GM12878 (cell line): ENCODE results near the gene SMIM7. TPM values are rescaled to one million over a fixed set of nuclear protein-coding genes. Genes with fewer than 3 reads are reported as not detected.

ENCODE experiments used
- ATF3 ChIP-seq: IDR thresholded peaks from 2 replicates; pipeline ENCODE4 v1.6.1; 2011; ENCODE audit warnings: low read depth, mild to moderate bottlenecking, low read length, moderate library complexity, borderline replicate concordance; ENCODE audit errors: extremely low read depth
- CBX3 ChIP-seq: fragments of 200-600 bp; sonication (generic); IDR thresholded peaks from 2 replicates; pipeline ENCODE4 v1.6.1; 2016; ENCODE audit warnings: low read depth, borderline replicate concordance
- CBX5 ChIP-seq: sonication (generic); IDR thresholded peaks from 2 replicates; pipeline ENCODE4 v1.6.1; 2016; ENCODE audit warnings: low read depth, moderate library complexity, mild to moderate bottlenecking, inconsistent platforms
- FOS ChIP-seq: IDR thresholded peaks from 3 replicates; pipeline ENCODE4 v1.6.1; 2011; ENCODE audit warnings: borderline replicate concordance; ENCODE audit not compliant: insufficient read length; ENCODE audit errors: extremely low read depth
- FOXK2 ChIP-seq: fragments of 450-650 bp; IDR thresholded peaks from 2 replicates; pipeline ENCODE4 v1.6.1; 2017; ENCODE audit warnings: mild to moderate bottlenecking, moderate library complexity
- IKZF1 ChIP-seq: fragments of 450-650 bp; conservative IDR thresholded peaks from 2 replicates; pipeline ENCODE4 v1.6.1; 2017; ENCODE audit warnings: antibody characterized with exemption, mild to moderate bottlenecking
- IKZF2 ChIP-seq, 2 experiments: fragments of 450-650 bp; IDR thresholded peaks; 2 replicates each; pipeline ENCODE4 v1.6.1; 2017; ENCODE audit warnings: mild to moderate bottlenecking in 2 of 2, moderate library complexity in 2 of 2
- IRF5 ChIP-seq: fragments of 450-650 bp; IDR thresholded peaks from 2 replicates; pipeline ENCODE4 v1.6.1; 2017; ENCODE audit warnings: borderline replicate concordance
- MEF2A ChIP-seq: IDR thresholded peaks from 2 replicates; pipeline ENCODE4 v1.6.1; 2011; ENCODE audit warnings: low read depth, mild to moderate bottlenecking, low read length, moderate library complexity; ENCODE audit not compliant: insufficient read depth
- MEF2B ChIP-seq: fragments of 450-650 bp; IDR thresholded peaks from 2 replicates; pipeline ENCODE4 v1.6.1; 2018; ENCODE audit warnings: mild to moderate bottlenecking, moderate library complexity; ENCODE audit not compliant: partially characterized antibody, poor library complexity, severe bottlenecking
- MTA3 ChIP-seq: IDR thresholded peaks from 2 replicates; pipeline ENCODE4 v1.6.1; 2012; ENCODE audit warnings: low read length, inconsistent platforms, borderline replicate concordance
- NFYA ChIP-seq: IDR thresholded peaks from 2 replicates; pipeline ENCODE4 v1.6.1; 2011; ENCODE audit warnings: low read depth, mild to moderate bottlenecking, low read length, improper control_type of control experiment, borderline replicate concordance
- NR2C1 ChIP-seq: fragments of 450-650 bp; IDR thresholded peaks from 2 replicates; pipeline ENCODE4 v1.6.1; 2017; ENCODE audit warnings: antibody characterized with exemption, mild to moderate bottlenecking, moderate library complexity
- SIN3A ChIP-seq: IDR thresholded peaks from 2 replicates; pipeline ENCODE4 v1.6.1; 2012; ENCODE audit warnings: low read depth, low read length, improper control_type of control experiment
- SMAD1 ChIP-seq: fragments of 450-650 bp; IDR thresholded peaks from 2 replicates; pipeline ENCODE4 v1.6.1; 2018; ENCODE audit warnings: mild to moderate bottlenecking, low read depth; ENCODE audit not compliant: partially characterized antibody
- SPI1 ChIP-seq: IDR thresholded peaks from 2 replicates; pipeline ENCODE4 v1.6.1; 2011; ENCODE audit warnings: low read depth, mild to moderate bottlenecking, low read length, moderate library complexity, borderline replicate concordance; ENCODE audit not compliant: insufficient read depth
- STAT3 ChIP-seq: IDR thresholded peaks from 2 replicates; pipeline ENCODE4 v1.6.1; 2011; ENCODE audit warnings: low read depth, low read length, improper control_type of control experiment
- SUPT20H ChIP-seq: IDR thresholded peaks from 2 replicates; pipeline ENCODE4 v1.6.1; 2011; ENCODE audit warnings: low read depth, mild to moderate bottlenecking, low read length, moderate library complexity, borderline replicate concordance; ENCODE audit not compliant: control insufficient read depth
- ZBED1 ChIP-seq: IDR thresholded peaks from 2 replicates; pipeline ENCODE4 v1.6.1; 2016; ENCODE audit warnings: borderline replicate concordance
- ZBTB11 ChIP-seq: fragments of 450-650 bp; formaldehyde crosslinking; IDR thresholded peaks from 2 replicates; pipeline ENCODE4 v1.5.0; 2022; ENCODE audit warnings: mild to moderate bottlenecking, missing genetic modification characterization
- polyA plus RNA-seq, 11 experiments: library from polyadenylated mRNA; depleted of rRNA in 4 of 11; unstranded in 6 of 11; stranded (reverse) in 5 of 11; fragments of >200 nt; fragmentation: Nextera tagmentation in 4 of 11; fragmentation: Illumina TruSeq in 1 of 11; extraction: Ambion mirVana in 4 of 11; extraction: Trizol in 1 of 11; gene quantifications; 1 replicate in 1 of 11; 2 replicates in 10 of 11; pipeline versions ENCODE4 v1.2.1 to v1.2.3, GENCODE V29; 2011 to 2016; ENCODE audit warnings: inconsistent platforms in 2 of 11, missing spikeins in 2 of 11, low read depth in 1 of 11
- total RNA-seq, 4 experiments: library from RNA; depleted of rRNA in 3 of 4; stranded (reverse); fragments of >200 nt in 3 of 4; fragmentation: Illumina TruSeq in 1 of 4; extraction: Trizol in 1 of 4; gene quantifications; 2 replicates each; pipeline versions ENCODE4 v1.2.1 to v1.2.3, GENCODE V29; 2013 to 2021
- TF ChIP-seq, protein P1 (sequence below): IDR thresholded peaks from 2 replicates; pipeline ENCODE4 v1.6.1; 2011; ENCODE audit warnings: low read depth, low read length, improper control_type of control experiment, borderline replicate concordance

SMIM7 gene
- total and polyA plus RNA-seq, 10 of the 15 experiments (the other 5 are each of a cell fraction or from before 2014, with no cell fraction given): 45.7 to 170 (median 70.8) TPM

DNA sequence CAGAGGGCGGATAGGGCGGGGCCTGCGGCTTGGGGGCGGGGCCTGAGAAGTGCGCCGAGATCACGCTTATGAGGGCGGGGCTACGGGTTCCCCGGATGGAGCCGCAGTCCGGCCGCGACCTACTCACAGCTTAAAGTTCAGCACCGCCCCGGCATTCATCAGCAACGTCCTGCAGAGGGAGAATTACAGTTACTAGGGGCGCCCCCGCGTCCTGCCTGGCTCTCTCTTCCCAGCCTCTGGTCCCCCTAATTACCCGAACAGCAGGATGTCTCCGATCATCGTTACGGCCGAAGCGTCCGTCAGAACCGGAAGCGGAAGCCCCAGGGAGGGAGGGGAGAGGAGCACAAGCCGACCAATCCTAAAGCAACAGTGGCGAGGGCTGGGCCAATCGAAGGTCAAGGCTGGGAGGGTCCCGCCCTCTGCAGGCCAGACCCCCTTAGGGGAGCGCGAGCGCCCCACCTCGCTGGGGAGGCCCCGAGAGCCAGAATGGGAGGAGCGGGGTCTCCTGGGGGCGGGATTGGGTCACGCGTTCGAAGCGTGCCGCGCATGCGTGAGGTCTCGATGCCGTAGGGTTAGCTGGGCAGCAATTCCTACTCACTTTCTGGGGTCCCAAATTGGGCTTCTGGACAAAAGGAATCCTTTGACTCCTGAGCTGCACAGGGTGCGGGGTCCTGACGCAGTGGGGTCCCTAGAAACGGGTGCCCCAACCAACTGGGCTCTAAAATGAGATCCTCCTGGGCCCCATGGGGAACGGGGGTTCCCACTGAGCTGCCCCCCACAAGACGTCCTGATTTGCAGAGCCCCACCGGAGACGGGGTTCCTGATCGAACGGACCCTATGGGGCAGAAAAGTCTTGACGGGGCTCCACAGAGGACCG is at the start of gene SMIM7 (continued):
- TF ChIP-seq NR2C1: peak; percentile 86
- no peak; the same call in 1 of the 2 replicates for TF ChIP-seq SPI1
- TF ChIP-seq ZBED1: no peak
- no peak for TF ChIP-seq SUPT20H
- peak; percentile 56; the same call in 1 of the 2 replicates for TF ChIP-seq IKZF1
- no peak for TF ChIP-seq CBX3
- peak; percentile 62 for TF ChIP-seq MEF2B
- no peak for TF ChIP-seq MTA3
- TF ChIP-seq CBX5: no peak
- no peak for TF ChIP-seq IKZF2 (IDR thresholded peaks at IDR 0.05)
- TF ChIP-seq, protein P1, sequence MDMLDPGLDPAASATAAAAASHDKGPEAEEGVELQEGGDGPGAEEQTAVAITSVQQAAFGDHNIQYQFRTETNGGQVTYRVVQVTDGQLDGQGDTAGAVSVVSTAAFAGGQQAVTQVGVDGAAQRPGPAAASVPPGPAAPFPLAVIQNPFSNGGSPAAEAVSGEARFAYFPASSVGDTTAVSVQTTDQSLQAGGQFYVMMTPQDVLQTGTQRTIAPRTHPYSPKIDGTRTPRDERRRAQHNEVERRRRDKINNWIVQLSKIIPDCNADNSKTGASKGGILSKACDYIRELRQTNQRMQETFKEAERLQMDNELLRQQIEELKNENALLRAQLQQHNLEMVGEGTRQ: no peak
- no peak; the same call in 1 of the 2 replicates for TF ChIP-seq FOXK2
- no peak for TF ChIP-seq STAT3
- TF ChIP-seq ZBTB11 (CRISPR knock-in tag): no peak
- TF ChIP-seq SMAD1: peak; percentile 58
- TF ChIP-seq MEF2A: no peak
- TF ChIP-seq ATF3: no peak
- no peak for TF ChIP-seq IRF5
- TF ChIP-seq SIN3A: 0 out of 2 replicates have a peak, but pooled peaks have one; percentile 73
- peak; percentile 79 for TF ChIP-seq FOS
- no peak for TF ChIP-seq NFYA
